GM19239 (cell line): ENCODE measurements around the gene COG7.
"Not testable (repeated sequence)": the region's sequence is repeated elsewhere in the genome, so short reads cannot be mapped to it uniquely, and the experiment has no call there.

Experiments used
- DNase-seq: peaks from one replicate; pipeline ENCODE4 v3.0.0; 2011; ENCODE audit warnings: low spot score; ENCODE audit not compliant: insufficient read length
- FAIRE-seq: peaks from 2 replicates; lab custom pipeline; 2011; peaks lifted over from hg19 to GRCh38; lab: Jason Lieb, UNC

Gene COG7

GRCh38 chr16:23452572-23453337 is at the start of gene COG7:
TSS of gene COG7 (minus strand) at chr16:23453189. CDS start at chr16:23452994, 195 bp downstream.
- peak; percentile 89 for FAIRE-seq

GRCh38 chr16:23502466-23502865 is 49.5 kb upstream of the COG7 start:
- DNase-seq (no peak), FAIRE-seq (no peak)

More at GRCh38 chr16:23452572-23453337, at the start of gene COG7:
- peak; percentile 83 for DNase-seq

GRCh38 chr16:23501291-23501690 is 48.3 kb upstream of the COG7 start:
- FAIRE-seq (no peak), DNase-seq (no peak)

GRCh38 chr16:23500862-23501225 is 47.9 kb upstream of the COG7 start:
- no peak for FAIRE-seq

GRCh38 chr16:23500212-23500861 is 47.3 kb upstream of the COG7 start:
- no peak for FAIRE-seq
- DNase-seq = no peak

More at GRCh38 chr16:23500862-23501225, 47.9 kb upstream of the COG7 start:
- DNase-seq = no peak

GRCh38 chr16:23499801-23500200 is 46.8 kb upstream of the COG7 start:
- DNase-seq = no peak
- FAIRE-seq = no peak

GRCh38 chr16:23498863-23499262 is 45.9 kb upstream of the COG7 start:
- DNase-seq (no peak), FAIRE-seq (no peak)

GRCh38 chr16:23497543-23497868 is 44.5 kb upstream of the COG7 start:
- no peak for FAIRE-seq

GRCh38 chr16:23496821-23497542 is 44.0 kb upstream of the COG7 start:
- FAIRE-seq (no peak), DNase-seq (no peak)

More at GRCh38 chr16:23497543-23497868, 44.5 kb upstream of the COG7 start:
- DNase-seq = no peak

GRCh38 chr16:23495671-23496070 is 42.7 kb upstream of the COG7 start:
- DNase-seq = no peak
- FAIRE-seq = no peak

- FAIRE-seq (no peak), DNase-seq (no peak)
Measured at GRCh38 chr16:23494188-23494587, 41.2 kb upstream of the COG7 start.

- FAIRE-seq (no peak), DNase-seq (no peak)
Measured at GRCh38 chr16:23491490-23492391, 38.8 kb upstream of the COG7 start.

GRCh38 chr16:23486480-23486879 is 33.5 kb upstream of the COG7 start:
- FAIRE-seq (no peak), DNase-seq (no peak)

- FAIRE-seq (no peak), DNase-seq (no peak)
Measured at GRCh38 chr16:23485841-23486240, 32.9 kb upstream of the COG7 start.

- FAIRE-seq (no peak), DNase-seq (no peak)
Measured at GRCh38 chr16:23485257-23485614, 32.2 kb upstream of the COG7 start.

GRCh38 chr16:23484510-23485256 is 31.7 kb upstream of the COG7 start:
- no peak for DNase-seq
- FAIRE-seq = no peak

- DNase-seq, FAIRE-seq: not testable (repeated sequence)
Measured at GRCh38 chr16:23483492-23483891, 30.5 kb upstream of the COG7 start.

- DNase-seq (peak; percentile 20), FAIRE-seq (peak; percentile 37)
Measured at GRCh38 chr16:23482778-23483177, 29.8 kb upstream of the COG7 start.

- no peak for FAIRE-seq
- DNase-seq = no peak
Measured at GRCh38 chr16:23480257-23480656, 27.3 kb upstream of the COG7 start.

GRCh38 chr16:23479138-23479537 is 26.1 kb upstream of the COG7 start:
- DNase-seq = no peak
- no peak for FAIRE-seq
